OCI-LY1 (cell line): Measurements from ENCODE around the gene WWOX.

ENCODE experiments used
- CTCF ChIP-seq: fragments of 200-600 bp; sonication (generic), shearing (Covaris generic); IDR thresholded peaks from 2 replicates; pipeline ENCODE4 v1.5.1; 2017; ENCODE audit warnings: mild to moderate bottlenecking, antibody characterized with exemption, low read length, moderate library complexity, mixed read lengths
- EZH2 ChIP-seq: fragments of 200-600 bp; sonication (generic), shearing (Covaris generic); IDR thresholded peaks from 2 replicates; pipeline ENCODE4 v1.8.0; 2017; ENCODE audit warnings: borderline replicate concordance, mixed run types, mild to moderate bottlenecking, antibody characterized with exemption, low read length, moderate library complexity, mixed read lengths

GRCh38 chr16:78446486-78446885 lies 347.0 kb downstream of the WWOX start:
- TF ChIP-seq CTCF (no peak), EZH2 (no peak)
